GM18502 (cell line): Measurements from ENCODE around the gene PRELID2.
"Not testable (repeated sequence)": the region's sequence is repeated elsewhere in the genome, so short reads cannot be mapped to it uniquely, and the experiment has no call there.

ENCODE experiments used
- ATAC-seq: cut with Tn5 transposase; IDR thresholded peaks from one replicate; pipeline ENCODE4 v1.9.1; 2021; ENCODE audit warnings: mild to moderate bottlenecking; ENCODE audit not compliant: unreplicated experiment, poor library complexity

Gene PRELID2

DNA sequence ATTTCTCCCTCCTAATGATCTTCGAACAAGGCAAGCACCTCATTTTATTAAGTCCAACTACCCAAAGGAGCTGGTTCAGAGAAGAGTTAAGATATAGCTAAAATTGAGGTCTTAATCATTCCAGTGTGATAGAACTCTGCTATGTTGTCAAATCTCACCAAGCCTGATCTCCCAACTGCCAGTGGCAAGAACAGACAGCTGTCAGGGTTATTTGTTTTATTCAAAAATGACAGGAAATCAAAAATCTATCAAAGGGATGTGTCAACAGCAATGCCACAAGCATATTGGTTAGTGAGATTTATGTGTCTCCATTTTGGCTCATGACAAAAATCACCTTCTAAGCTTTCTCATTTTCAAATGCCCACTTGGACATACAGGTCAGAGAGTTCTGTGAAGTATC, 74.5 kb downstream of the PRELID2 start:
- no peak for ATAC-seq

DNA sequence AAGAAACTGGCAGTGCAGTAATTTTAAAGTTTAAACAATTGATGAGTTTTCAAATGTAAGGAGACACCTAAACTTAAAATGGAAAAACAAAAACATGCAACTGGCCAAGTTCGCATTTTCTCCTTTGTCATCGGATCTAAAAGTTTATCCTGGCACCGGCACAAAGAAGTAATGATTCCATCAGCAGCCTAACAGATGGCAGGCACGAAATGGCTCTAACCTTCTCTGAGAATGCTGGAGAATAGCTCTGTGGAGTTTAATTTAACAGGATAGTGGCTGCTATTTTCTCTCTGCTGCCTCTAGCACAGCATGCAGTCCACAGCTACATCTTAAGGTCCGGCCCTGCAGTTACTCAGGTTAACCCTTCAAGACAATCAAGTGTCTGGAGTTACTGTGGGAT, 82.2 kb downstream of the PRELID2 start:
- no peak for ATAC-seq

DNA sequence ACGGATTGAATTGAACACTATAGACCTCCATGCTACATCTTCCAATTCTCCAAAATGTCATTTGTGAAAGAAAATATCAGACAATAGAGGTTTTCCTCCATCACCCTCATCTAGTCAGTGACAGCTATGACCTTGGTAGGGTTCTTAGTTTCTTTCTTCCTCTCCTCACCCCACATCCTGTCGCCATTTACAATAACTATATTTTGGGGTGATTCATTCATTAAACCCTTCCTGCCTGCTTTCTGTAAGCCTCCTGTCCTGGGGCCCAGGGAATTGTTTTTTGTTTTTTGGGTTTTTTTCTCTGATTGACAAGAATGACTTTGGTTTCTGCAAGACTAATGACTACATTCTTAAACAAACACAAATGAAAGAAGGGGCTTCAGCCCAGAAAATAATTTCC, 82.6 kb downstream of the PRELID2 start:
- ATAC-seq, result no peak

DNA sequence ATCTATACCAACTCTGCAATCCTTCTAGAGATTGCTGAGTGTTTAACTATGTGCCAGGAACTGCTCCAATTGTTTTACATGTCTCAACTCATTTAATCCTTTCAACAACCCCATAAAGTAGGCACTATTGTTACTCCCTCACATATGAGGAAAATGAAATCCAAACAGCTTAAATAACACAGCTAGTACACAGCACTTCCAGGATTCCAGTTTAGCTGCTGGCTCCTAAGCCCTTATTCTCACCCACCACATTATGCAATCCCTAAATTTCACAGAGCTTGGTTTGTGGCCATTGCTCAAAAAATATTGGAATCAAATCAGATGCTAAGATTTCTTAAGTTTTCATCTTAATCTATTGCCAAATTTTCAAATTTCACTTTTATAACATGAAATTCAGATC, 84.9 kb downstream of the PRELID2 start:
- no peak for ATAC-seq

DNA sequence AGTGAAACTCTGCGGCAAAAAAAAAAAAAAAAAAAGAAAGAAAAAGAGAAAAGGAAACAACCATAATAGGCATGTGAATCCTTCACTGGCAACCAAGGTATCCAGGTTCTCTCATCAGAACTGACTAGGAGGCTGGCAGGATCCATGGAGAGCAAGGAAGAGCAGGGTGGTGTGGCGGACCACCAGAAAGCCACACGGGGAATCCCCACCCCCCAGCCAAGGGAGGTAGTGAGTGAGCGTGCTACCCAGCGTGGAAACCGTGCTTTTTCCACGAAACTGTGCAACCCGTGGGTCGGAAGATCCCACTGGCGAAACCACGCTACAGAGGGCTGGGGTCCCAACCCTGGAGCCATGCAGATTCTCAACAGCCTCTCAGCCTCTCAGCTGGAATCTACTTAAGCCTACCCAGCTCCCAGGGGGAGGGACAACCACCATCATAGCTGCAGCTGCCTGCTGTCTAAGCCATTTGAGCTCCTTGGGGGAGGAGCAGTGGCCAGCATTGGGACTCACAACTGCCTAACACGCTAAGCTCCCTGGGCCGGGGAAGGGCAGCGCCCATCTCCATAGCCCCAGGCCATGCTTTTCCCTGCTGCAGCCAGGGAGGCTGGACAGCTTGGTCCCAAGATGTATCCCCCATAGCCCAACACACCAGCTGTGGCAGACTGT, 91.6 kb downstream of the PRELID2 start:
- no peak for ATAC-seq

DNA sequence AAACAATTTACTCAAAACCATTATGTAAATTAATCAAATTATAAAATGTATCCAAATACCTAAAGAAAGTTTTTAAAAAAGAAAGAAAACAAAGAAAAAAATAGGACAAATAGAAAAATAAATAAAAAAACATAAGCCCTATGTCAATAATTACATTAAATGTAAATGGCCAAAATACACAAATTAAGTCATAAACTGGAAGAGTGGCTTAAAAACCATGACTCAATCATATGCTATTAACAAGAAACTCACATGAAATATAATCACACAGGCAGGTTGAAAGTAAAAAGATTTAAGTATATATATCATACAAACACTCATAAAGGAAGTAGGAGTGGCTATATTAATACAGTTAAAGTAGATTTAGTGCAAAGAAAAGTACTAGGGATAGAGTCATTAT, 95.3 kb downstream of the PRELID2 start:
- no peak for ATAC-seq

DNA sequence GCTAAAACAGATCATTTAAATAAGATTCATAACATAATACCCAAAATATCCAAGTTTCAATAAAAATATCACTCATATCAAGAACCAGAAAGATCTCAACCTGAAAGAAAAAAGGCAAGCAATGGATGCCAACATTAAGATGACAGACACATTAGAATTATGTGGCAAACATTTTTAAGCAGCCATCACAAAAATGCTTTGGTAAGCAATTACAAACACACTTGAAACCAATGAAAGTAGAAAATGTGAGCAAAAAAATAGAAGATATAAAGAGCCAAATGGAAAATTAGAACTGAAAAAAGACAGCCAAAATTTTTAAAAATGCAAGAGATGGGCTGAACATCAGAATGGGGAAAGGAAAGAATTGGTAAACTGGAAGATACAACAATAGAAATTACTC, 96.9 kb downstream of the PRELID2 start:
- ATAC-seq, result no peak

DNA sequence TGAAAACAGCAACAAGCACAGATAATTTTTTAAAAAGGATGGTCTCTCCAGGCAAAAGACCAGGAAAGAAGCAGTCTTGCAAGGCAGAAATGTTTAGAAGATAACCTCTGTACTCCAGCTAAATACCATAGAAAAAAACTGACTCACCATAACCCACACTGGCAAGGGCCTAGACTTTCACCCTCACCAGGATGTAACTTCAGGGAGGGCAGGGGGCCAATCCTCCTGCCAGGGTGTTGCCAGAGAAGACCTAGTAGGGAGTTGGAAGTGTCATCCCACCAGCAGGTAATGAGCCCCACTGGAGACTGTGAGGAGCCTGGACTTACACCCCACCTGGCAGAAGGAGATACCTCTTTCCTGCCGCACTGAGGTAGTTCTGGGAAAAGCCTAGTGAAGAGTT, 97.6 kb downstream of the PRELID2 start:
- no peak for ATAC-seq

DNA sequence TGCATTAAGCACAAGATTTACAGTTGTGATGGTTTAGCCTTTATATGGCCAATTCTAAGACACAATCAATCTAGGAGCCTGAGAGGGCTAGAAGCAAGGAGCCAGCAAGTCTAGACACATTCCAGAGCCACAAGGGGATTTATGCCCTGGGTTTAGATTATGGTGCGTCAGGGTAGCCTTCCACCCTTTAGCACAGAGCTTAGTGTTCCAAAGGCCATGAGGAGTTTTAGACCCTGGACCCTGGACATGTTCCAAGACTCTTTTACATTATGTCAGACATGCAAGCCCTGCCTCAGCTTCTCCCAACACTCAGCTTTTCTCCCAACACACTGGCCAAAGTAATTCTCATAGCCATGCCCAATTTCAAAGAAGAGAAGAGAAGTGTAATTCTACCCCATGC, 105.2 kb downstream of the PRELID2 start:
- not testable (repeated sequence) for ATAC-seq

DNA sequence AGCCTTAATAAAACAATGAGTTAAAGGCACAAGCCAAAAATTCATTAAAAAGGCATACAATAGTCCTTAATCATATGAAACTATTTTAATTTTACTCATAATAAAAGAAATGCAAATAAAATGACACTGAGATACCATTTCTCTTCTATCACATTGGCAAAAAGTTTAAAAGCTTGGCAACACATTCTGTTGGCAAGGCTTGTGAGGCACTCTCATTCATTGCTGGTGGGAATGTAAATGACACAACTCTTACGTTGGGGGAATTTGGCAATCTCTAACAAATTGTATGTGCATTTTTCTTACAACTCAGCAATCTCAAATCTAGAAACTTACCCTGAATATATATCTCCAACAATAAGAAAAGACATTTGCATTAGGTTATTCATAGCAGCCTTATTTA, 111.6 kb downstream of the PRELID2 start:
- no peak for ATAC-seq

DNA sequence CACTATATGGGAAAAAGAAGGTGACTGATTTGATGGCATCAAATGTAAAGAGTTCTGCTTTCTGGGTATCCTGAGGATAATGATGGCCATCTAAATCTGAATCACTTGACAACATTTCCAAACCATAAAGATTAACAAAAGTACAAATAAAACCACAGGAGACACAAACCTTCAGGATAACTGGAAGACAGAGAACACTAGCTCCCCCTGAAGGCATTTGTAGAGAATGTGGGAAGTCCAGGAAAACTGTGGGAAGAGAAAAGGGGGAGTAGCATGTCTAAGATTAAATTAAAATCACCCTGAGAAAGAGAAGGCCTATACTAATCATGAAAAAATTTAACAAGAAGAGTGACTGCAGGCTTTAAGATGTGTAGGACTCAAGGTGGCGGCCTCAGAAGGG, 116.2 kb downstream of the PRELID2 start:
- ATAC-seq, result no peak

DNA sequence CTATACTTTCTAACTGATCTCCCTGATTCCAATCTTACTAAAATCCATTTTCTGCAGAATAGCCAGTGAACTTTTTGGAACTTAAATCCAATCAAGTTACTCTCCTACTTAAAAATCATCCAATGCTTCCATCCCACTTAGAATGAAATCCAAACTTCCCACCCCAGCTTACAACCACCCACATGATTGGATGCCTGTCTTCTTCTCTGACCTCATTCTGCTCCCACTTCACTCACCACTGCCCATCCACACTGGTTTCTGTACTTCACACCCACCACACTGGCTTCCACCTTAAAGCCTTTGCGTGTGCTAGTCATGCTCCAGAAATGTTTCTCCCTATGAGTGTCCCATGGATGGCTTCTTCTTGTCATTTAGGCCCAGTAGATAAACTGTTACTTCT, 119.7 kb downstream of the PRELID2 start:
- ATAC-seq, result no peak

DNA sequence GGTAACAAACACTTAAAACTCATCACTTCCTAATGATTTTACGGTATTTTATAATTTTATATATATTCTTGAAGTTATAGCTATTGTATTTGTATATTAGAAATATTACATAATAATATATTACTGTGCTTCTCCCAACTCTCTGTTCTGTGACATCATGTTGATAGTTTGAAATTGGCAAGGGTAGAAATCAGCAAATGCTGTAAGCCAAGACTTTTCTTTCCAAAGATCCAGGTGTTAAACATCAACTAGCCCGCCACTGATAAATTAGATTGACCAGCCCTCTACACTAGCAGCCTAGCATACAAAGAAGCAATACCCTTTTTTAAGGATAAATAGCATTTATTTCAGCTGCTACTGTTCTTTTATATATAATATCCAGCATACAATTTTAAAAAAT, 122.9 kb downstream of the PRELID2 start:
- ATAC-seq, result no peak

DNA sequence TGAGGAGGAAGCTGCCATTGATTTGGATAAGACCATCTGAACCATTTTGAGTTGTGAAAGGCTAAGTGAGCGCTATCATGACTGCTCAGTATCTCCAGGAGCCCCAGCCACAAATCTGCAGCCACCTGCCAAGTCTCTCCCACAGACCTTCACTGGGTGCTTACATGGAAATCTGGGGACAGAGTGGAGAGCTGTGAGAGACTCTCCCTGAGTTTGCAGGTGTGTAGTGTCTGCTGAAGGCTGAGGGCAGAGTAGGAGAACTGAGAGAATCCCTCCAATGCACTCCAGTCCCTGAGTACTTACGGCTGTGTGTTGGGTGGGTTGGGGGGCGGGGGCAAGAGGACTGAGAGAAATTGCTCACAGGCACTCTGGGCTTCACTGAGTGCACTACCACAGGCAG, 123.7 kb downstream of the PRELID2 start:
- ATAC-seq, result no peak
